ENCODE results near the gene MECR.
"Not testable (repeated sequence)": the region's sequence is repeated elsewhere in the genome, so short reads cannot be mapped to it uniquely, and the experiment has no call there.

The MECR gene

GRCh38 chr1:29234881-29235280, 4.1 kb upstream of the MECR start:
- DNase-seq, result not testable (repeated sequence)

DNA sequence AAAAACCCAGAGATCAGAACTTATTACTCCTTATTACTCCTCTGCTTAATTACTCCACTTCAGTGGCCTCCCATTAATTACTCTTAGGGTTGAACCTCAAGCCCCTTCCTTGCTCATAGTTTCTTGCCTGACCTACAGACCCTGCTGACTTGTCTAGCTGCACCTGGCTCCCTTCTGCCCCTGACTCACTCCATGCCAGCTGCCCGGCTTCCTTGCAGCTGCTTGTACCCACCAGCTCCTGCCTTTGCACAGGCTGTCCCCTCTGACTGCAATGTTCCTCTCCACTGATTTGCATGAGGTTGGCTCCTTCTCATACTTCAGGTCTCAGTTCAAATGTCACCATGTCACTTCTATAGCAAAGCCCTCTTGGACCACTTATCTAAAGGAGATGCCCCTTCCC, 3.7 kb upstream of the MECR start:
- DNase-seq, result no peak

GRCh38 chr1:29233693-29234092, 3.0 kb upstream of the MECR start:
- DNase-seq, result no peak

DNA sequence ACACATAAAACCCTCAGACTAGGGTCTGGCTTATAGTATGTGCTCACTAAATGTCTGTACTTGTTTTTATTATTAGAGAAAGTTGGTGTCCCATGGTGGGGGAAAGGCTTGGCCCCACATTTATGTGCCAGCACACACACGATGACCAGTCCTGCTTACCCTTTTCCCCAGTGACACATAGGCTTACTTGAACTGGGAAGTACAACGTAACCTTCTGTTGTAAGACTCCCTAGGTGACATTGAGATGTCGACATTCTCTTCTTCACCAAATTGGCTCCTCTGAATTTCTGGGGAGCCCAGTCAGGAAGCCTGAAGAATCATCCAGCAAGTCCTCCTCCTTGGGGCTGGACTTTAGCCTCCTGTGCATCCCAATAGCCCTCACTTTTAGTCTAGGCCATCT, 1.7 kb upstream of the MECR start:
- DNase-seq, result no peak

DNA sequence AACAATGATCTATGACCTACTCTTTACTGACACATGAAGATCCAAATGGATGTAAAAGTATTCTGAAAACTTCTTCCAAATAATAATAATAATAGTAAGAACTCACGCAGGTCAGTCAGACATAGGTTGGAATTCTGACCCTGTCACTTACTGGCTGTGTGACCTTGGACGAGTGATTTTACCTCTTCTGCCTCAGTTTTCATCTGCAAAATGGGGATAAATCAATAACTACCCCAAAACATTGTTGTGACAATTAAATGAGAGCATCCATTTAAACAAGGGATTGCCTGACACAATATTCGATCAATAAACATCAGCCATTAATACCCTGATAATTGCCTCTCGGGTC, 556 bp downstream of the MECR start:
- no peak for DNase-seq

DNA sequence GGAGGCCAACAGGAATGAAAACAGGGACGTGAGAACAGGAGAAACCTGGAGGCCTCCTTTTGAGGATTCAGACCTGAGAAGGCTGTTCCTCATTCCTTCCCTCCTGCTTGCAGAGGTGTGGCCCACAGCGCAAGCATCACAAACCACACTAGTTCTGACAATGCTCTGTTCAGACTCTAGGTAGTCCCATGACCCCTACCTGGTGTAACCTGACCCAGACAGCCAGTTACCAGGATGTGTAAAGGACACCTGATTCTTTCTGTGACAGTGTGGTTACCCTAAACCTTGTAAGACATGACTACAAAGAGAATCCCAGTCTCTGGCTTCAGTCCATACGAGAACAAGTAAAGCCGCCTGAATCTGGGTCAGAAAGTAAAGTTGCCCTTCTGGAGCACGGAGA, 3.2 kb downstream of the MECR start:
- no peak for DNase-seq

GRCh38 chr1:29225361-29225760, 5.4 kb downstream of the MECR start:
- DNase-seq, result no peak

GRCh38 chr1:29224356-29224837, 6.3 kb downstream of the MECR start:
- no peak for DNase-seq

- no peak for DNase-seq
These were observed 7.2 kb downstream of the MECR start for GRCh38 chr1:29223521-29223920.

- DNase-seq, result no peak
These were observed 8.0 kb downstream of the MECR start for GRCh38 chr1:29222686-29223085.

GRCh38 chr1:29222260-29222659, 8.5 kb downstream of the MECR start:
- not testable (repeated sequence) for DNase-seq

- no peak for DNase-seq
These were observed 9.4 kb downstream of the MECR start for GRCh38 chr1:29221296-29221695.

DNA sequence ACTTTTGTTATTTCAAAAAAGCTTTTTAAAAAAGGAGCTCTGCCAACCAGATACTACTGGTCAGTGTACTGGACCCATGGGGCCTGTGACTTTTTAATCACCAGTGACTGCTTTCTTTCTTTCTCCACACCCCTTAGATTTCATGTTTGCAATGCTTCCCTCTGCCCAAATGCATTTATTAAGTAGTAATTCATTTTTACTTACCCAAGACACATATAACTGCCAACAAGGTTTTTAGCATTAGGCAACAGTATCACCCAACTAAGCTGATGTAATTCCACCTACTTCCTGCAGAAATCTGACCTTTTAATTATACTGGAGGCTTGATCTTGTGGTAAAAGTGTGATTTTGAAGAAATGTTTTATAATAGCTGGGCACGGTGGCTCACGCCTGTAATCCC, 12.5 kb downstream of the MECR start:
- DNase-seq, result no peak

- no peak for DNase-seq
These were observed 13.1 kb downstream of the MECR start for GRCh38 chr1:29217633-29218032.

DNA sequence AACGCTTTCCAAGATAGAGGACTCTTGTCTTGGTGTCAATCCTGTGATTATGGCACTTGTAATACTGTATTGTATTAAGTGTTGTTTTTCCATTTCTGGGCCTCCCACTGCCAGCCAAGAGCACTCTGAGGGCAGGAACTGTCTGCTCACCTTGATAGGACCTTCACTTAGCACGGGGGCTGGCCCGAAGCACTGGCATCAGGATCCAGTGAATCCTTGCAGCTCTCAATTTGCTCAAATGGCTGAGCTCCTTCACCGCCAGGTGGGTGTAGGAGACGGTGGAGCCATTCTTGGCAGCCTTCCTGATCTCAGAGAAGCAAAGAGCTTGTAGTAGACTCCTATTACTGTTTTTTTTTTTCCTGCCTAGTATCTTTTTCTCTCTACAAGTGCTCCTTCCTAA, 17.7 kb downstream of the MECR start:
- DNase-seq, result no peak

- DNase-seq, result peak; percentile 25 to 45
These were observed 19.4 kb downstream of the MECR start for GRCh38 chr1:29211086-29212030.

DNA sequence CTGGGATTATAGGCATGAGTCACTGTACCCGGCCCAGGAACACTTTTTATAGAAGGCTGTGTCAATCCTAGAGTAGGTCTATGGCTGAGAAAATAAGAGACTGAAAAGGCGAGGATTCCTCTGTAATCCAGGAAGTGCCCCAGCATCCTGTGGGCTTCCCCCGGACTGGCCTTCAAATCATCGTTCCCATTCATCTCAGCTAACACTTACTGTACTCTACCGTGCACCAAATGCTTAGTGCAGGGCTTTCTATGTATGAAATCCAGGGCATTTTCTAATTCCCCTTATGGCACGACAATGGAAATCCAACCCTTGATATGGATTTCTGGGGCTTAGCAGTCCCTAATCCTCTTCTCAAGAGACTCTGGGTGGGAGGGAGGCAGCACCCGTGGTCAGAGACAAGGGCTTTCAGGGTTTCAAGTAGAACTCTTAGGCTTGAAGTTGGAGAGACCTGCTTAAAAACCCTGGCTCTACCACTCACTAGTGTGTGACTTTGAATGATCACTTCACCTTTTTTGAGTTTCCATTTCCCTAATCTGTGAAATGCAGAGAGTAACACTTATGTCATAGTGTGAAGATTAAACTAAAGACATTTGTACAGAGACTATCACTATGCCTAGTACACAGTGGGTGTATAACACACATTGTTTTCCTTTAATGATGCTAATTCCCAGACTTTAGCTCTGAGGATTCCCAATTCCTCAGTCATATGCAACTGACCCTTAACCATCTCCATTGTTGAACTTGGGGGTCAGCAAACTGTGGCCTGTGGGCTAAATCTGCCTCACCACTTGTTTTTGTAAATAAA, 20.3 kb downstream of the MECR start:
- no peak for DNase-seq

DNA sequence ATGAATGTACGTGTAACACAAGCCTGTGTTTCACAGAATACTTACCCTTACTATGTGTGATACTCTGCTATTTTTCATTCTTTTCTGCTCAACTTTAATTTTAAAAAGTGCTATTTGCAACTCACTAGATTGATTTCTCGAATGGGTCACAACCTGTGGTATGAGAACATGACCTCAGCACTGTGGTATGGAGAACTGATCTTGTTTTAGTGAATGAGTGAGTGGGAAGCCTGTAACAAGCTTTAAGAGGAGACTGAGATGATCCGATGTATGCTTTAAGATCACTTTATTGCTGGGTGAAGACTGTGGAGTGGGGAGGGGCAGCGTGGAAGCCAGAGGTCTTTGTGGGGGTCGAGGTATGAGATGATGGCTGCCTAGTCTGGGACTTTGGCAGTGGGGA, 21.6 kb downstream of the MECR start:
- no peak for DNase-seq

GRCh38 chr1:29208442-29208841, 22.3 kb downstream of the MECR start:
- no peak for DNase-seq

- peak in 1 of 2 experiments; percentile 86 for DNase-seq
These were observed 28.0 kb downstream of the MECR start for GRCh38 chr1:29202584-29203340.

DNA sequence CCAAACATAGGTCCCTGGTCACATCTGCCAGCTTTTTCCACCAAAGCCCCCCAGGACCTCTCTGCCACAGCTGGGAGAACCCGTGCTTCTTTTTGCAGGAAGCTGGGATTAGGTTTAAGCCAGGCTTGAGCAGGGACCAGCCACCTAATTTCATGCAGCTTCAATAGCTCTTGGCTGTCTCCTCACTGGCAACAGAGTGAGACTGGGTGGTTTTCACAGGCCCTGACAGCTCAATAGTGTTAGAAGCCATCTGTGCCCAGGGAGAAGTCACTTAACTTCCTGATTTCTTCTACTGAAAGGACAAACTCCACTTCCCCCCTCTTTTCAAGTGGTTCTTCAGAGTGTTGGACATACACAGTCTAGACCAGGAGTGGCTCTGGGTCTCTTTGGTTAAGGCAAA, 28.7 kb downstream of the MECR start:
- DNase-seq, result no peak

- no peak for DNase-seq
These were observed 29.1 kb downstream of the MECR start for GRCh38 chr1:29201595-29202051.

All from cerebellar nuclear complex (tissue), 1 donor.